Right lobe of liver (tissue), 4 donors: Measurements from ENCODE around the gene ACACA.

Experiments
- CTCF ChIP-seq, 4 donors: fragments of 200-600 bp in 3 of 4; fragments of 450-650 bp in 1 of 4; IDR thresholded peaks; one replicate each; pipeline versions ENCODE4 v1.5.1 to v1.8.0; 2016 to 2022; ENCODE audit warnings: antibody characterized with exemption in 4 of 4, mild to moderate bottlenecking in 2 of 4
- POLR2A ChIP-seq: fragments of 450-650 bp; IDR thresholded peaks from one replicate; pipeline ENCODE4 v1.6.1; 2017; ENCODE audit warnings: antibody characterized with exemption, mild to moderate bottlenecking
- donor health status: DM: no; HTN: no; CAD: no.
- donor health status: DM: no; HTN: no; CAD: no.
- donor health status: DM: no; HTN: yes; CAD: no.

- no peak for TF ChIP-seq CTCF (IDR thresholded peaks at IDR 0.05)
- TF ChIP-seq POLR2A: no peak
These were observed 64.0 kb downstream of the ACACA start for GRCh38 chr17:37342589-37342988.
